Kasumi-1 (cell line): Measurements from ENCODE around the gene HCFC1.

ENCODE experiments used
- DNase-seq, 2 experiments: peaks; one replicate each; lab custom pipeline; 2025; lab: John Stamatoyannopoulos, UW

Gene HCFC1

GRCh38 chrX:153939573-153939972 lies 32.0 kb downstream of the HCFC1 start:
- DNase-seq = no peak

GRCh38 chrX:153938226-153938786 lies 33.3 kb downstream of the HCFC1 start:
- DNase-seq = peak in 1 of 2 experiments; percentile 8

DNA sequence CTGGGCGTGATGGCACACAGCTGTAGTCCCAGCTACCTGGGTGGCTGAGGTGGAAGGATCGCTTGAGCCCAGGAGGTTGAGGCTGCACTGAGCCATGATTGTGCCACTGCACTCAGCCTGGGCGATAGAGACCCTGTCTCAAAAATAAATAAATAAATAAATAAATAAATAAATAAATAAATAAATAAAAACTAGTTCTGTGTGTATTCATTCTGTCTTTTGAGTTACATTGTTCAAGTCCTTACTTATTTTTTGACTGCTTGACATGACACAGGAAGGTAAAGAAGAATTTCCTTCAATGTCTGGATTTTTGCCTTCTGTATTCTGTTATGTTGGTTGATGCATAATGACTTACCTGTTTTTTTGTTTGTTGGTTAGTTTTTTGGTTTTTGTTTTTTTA lies 34.6 kb downstream of the HCFC1 start:
- DNase-seq = no peak

GRCh38 chrX:153935326-153935851 lies 36.2 kb downstream of the HCFC1 start:
- no peak for DNase-seq

- DNase-seq = peak; percentile 17 to 30
These were observed 36.8 kb downstream of the HCFC1 start, which contains the start of gene NAA10 for GRCh38 chrX:153934762-153935325. NAA10 (minus strand) TSS chrX:153935037; CDS start chrX:153934904, 133 bp downstream.

GRCh38 chrX:153934148-153934761 lies 37.4 kb downstream of the HCFC1 start:
- DNase-seq = no peak

- DNase-seq = no peak
These were observed 37.9 kb downstream of the HCFC1 start for GRCh38 chrX:153933748-153934147.

- no peak for DNase-seq
These were observed 39.2 kb downstream of the HCFC1 start for GRCh38 chrX:153932220-153932915.

DNA sequence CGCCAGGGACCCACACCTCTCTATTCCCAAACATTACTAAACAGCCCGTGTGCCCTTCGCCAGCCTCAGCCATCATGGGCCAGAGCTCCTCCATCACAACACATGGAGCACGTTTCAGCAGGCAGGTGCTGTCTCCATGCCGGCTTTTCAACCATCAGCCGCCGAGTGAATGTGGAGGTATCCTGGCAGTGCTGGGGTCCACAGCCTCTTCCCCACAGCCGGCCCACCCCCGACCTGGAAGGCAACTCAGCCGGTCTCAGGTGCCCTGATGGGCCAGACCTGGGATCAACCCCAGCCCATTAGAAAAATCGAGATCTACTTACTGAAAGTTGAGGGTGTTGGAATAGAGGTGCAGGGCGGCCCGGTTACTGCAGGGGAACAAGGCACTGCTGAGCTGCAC lies 39.9 kb downstream of the HCFC1 start:
- no peak for DNase-seq

GRCh38 chrX:153931151-153931550 lies 40.5 kb downstream of the HCFC1 start:
- DNase-seq = no peak

- no peak for DNase-seq
These were observed 41.4 kb downstream of the HCFC1 start for GRCh38 chrX:153930011-153930910.

- DNase-seq = no peak
These were observed 42.0 kb downstream of the HCFC1 start for GRCh38 chrX:153929576-153929975.

GRCh38 chrX:153928846-153929245 lies 42.8 kb downstream of the HCFC1 start:
- DNase-seq = no peak

- DNase-seq = peak; percentile 87 to 88
These were observed 43.5 kb downstream of the HCFC1 start for GRCh38 chrX:153927922-153928760.

DNA sequence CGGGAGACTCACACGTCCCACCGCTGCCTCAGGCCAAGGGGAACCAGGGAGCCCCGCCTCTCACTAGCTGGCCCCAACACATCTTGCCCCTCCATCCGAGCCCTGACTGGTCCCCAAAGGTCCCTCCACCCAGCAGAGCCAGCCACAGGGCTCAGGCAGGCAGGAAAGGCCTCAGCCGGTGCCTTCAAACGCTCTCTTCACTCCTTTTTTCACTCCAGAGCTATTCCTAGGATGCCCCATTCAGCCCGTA lies 44.0 kb downstream of the HCFC1 start:
- peak in 1 of 2 experiments; percentile 35 for DNase-seq

GRCh38 chrX:153926858-153927671 lies 44.6 kb downstream of the HCFC1 start:
- peak; percentile 90 to 94 for DNase-seq

GRCh38 chrX:153926552-153926857 lies 45.1 kb downstream of the HCFC1 start:
- DNase-seq = no peak

DNA sequence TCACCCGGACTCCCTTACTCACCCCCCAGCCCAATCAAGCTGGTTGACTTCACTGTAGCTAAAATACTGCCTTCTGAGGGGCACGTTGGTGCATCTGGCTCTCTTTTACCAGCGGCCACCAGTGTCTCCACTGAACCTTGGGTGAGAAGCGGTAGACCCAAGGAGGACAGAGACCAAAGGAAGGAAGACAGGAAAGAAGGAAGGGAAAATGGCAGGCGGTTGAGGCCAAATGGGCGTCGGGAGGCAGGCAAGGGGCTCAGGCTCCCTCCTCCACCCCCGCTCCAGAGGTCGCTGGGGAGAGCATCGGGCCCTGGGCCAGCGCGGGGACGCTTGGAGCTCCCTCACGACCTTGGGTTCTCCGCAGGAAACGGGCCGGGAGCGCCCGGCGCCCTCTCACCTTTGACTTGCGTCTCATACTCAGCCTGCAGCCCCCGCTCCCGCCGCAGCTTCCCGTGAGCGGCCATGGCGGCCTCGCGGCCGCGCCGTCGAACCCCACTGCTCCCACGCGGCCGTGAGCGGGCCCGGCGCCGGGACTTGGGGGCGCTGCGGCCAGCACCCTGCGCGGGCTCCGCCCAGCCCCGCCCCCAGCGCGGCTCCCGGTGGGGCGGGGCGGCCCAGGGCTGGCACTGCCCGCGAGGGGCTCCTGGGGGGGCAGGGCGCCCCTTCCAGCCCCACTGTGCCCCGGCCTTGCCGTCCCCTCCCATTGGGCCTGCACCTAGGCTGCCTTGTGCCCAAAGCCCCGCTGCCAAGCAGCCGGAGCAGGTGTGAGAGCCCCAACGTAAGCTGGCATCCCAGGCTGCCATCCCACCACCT lies 45.7 kb downstream of the HCFC1 start, which contains the start of gene ARHGAP4:
Gene ARHGAP4, minus strand, starts transcription at position 526 of the 813 bp plus-strand sequence. Its CDS starts 62 bp downstream, at position 464.
- no peak for DNase-seq

- DNase-seq = no peak
These were observed 46.3 kb downstream of the HCFC1 start for GRCh38 chrX:153925387-153925738.
